H9 (cell line): ENCODE measurements around the gene WT1. TPM values are rescaled to one million over a fixed set of nuclear protein-coding genes. Genes with fewer than 3 reads are reported as not detected.

Experiments
- DNase-seq: peaks from one replicate; pipeline ENCODE4 v3.0.0-alpha.2; 2017
- H2AFZ ChIP-seq: one replicate; pipeline ENCODE4 v1.6.1; 2013; ENCODE audit warnings: mild to moderate bottlenecking, low read length, control low read depth, moderate library complexity
- H2AK5ac ChIP-seq: 2 replicates; pipeline ENCODE4 v1.6.1; 2013; ENCODE audit warnings: low read length, control low read depth, mixed read lengths; ENCODE audit not compliant: insufficient read length
- H2BK120ac ChIP-seq: one replicate; pipeline ENCODE4 v1.6.1; 2013; ENCODE audit warnings: low read depth, mild to moderate bottlenecking, low read length, control low read depth, inconsistent platforms; ENCODE audit not compliant: poor library complexity, severe bottlenecking
- H2BK12ac ChIP-seq: 2 replicates; pipeline ENCODE4 v1.6.1; 2013; ENCODE audit warnings: low read length, control low read depth, mixed read lengths, low read depth; ENCODE audit not compliant: insufficient read length
- H2BK15ac ChIP-seq: 2 replicates; pipeline ENCODE4 v1.6.1; 2013; ENCODE audit warnings: low read depth, low read length, control low read depth
- H2BK20ac ChIP-seq: one replicate; pipeline ENCODE4 v1.6.1; 2013; ENCODE audit warnings: low read depth, mild to moderate bottlenecking, low read length, control low read depth, inconsistent platforms; ENCODE audit not compliant: poor library complexity, severe bottlenecking
- H2BK5ac ChIP-seq: 2 replicates; pipeline ENCODE4 v1.6.1; 2013; ENCODE audit warnings: low read length, control low read depth, mixed read lengths; ENCODE audit not compliant: insufficient read length
- H3K14ac ChIP-seq: 2 replicates; pipeline ENCODE4 v1.6.1; 2013; ENCODE audit warnings: low read length, control low read depth; ENCODE audit not compliant: insufficient read depth
- H3K18ac ChIP-seq: 2 replicates; pipeline ENCODE4 v1.6.1; 2013; ENCODE audit warnings: low read depth, mild to moderate bottlenecking, mixed read lengths, low read length, control low read depth; ENCODE audit not compliant: insufficient read length
- H3K23ac ChIP-seq: 2 replicates; pipeline ENCODE4 v1.6.1; 2013; ENCODE audit warnings: low read length, control low read depth, mixed read lengths, low read depth; ENCODE audit not compliant: insufficient read length
- H3K23me2 ChIP-seq: 2 replicates; pipeline ENCODE4 v1.6.1; 2013; ENCODE audit warnings: low read depth, mild to moderate bottlenecking, mixed read lengths, low read length, control low read depth; ENCODE audit not compliant: insufficient read length, poor library complexity, severe bottlenecking
- H3K27ac ChIP-seq: 2 replicates; pipeline ENCODE4 v1.5.1; 2013; ENCODE audit warnings: low read length, control low read depth, mixed read lengths, low read depth; ENCODE audit not compliant: insufficient read length
- H3K27me3 ChIP-seq: 2 replicates; pipeline ENCODE4 v1.6.1; 2013; ENCODE audit warnings: low read length, control low read depth, inconsistent platforms; ENCODE audit not compliant: insufficient read depth
- H3K4ac ChIP-seq: 2 replicates; pipeline ENCODE4 v1.6.1; 2013; ENCODE audit warnings: low read depth, mild to moderate bottlenecking, control low read depth, inconsistent platforms, low read length, moderate library complexity
- H3K4me1 ChIP-seq: 2 replicates; pipeline ENCODE4 v1.6.1; 2013; ENCODE audit warnings: low read length, control low read depth, inconsistent platforms; ENCODE audit not compliant: insufficient read depth
- H3K4me2 ChIP-seq: 2 replicates; pipeline ENCODE4 v1.6.1; 2013; ENCODE audit warnings: low read length, control low read depth, mixed read lengths; ENCODE audit not compliant: insufficient read length, insufficient read depth
- H3K56ac ChIP-seq: 2 replicates; pipeline ENCODE4 v1.6.1; 2013; ENCODE audit warnings: low read depth, mild to moderate bottlenecking, mixed read lengths, low read length, control low read depth; ENCODE audit not compliant: insufficient read length
- H3K79me1 ChIP-seq: 2 replicates; pipeline ENCODE4 v1.6.1; 2013; ENCODE audit warnings: low read depth, mild to moderate bottlenecking, moderate library complexity, low read length, control low read depth, inconsistent platforms; ENCODE audit not compliant: insufficient read depth, poor library complexity, severe bottlenecking
- H3K79me2 ChIP-seq: 2 replicates; pipeline ENCODE4 v1.6.1; 2013; ENCODE audit warnings: low read length, control low read depth, inconsistent platforms; ENCODE audit not compliant: insufficient read depth
- H3K9ac ChIP-seq: 2 replicates; pipeline ENCODE4 v1.6.1; 2013; ENCODE audit warnings: low read length, control low read depth, mixed read lengths; ENCODE audit not compliant: insufficient read length; ENCODE audit errors: extremely low read depth
- H3K9me3 ChIP-seq: one replicate; pipeline ENCODE4 v1.6.1; 2013; ENCODE audit warnings: low read depth, low read length, inconsistent platforms; ENCODE audit not compliant: control insufficient read depth
- H3T11ph ChIP-seq: one replicate; pipeline ENCODE4 v1.6.1; 2013; ENCODE audit warnings: mild to moderate bottlenecking, low read length, control low read depth, inconsistent platforms
- H4K20me1 ChIP-seq: one replicate; pipeline ENCODE4 v1.6.1; 2013; ENCODE audit not compliant: control insufficient read depth, insufficient read length, insufficient read depth
- H4K5ac ChIP-seq: 2 replicates; pipeline ENCODE4 v1.6.1; 2013; ENCODE audit warnings: low read depth, mild to moderate bottlenecking, mixed read lengths, low read length, control low read depth; ENCODE audit not compliant: insufficient read length
- H4K8ac ChIP-seq: replicated peaks from 2 replicates; pipeline ENCODE4 v1.6.1; 2013; ENCODE audit warnings: low read length, control low read depth, mixed read lengths, low read depth; ENCODE audit not compliant: insufficient read length
- H4K91ac ChIP-seq: 2 replicates; pipeline ENCODE4 v1.6.1; 2013; ENCODE audit warnings: low read depth, mild to moderate bottlenecking, moderate library complexity, mixed read lengths, low read length, control low read depth; ENCODE audit not compliant: insufficient read length
- H3K27ac Mint-ChIP-seq, 3 experiments: 2 replicates in 2 of 3; 3 replicates in 1 of 3; pipeline ENCODE4 v1.8.0; 2020 to 2021; ENCODE audit warnings: mixed read lengths in 3 of 3, mild to moderate bottlenecking in 1 of 3, moderate library complexity in 1 of 3
- H3K27me3 Mint-ChIP-seq: 2 replicates; pipeline ENCODE4 v1.8.0; 2021; ENCODE audit warnings: low read depth, mild to moderate bottlenecking, moderate library complexity, mixed read lengths
- H3K36me3 Mint-ChIP-seq, 3 experiments: 2 replicates in 2 of 3; 3 replicates in 1 of 3; pipeline ENCODE4 v1.8.0; 2020 to 2021; ENCODE audit warnings: low read depth in 3 of 3, mixed read lengths in 3 of 3; ENCODE audit not compliant: insufficient read depth in 1 of 3
- H3K4me1 Mint-ChIP-seq, 2 experiments: 2 replicates each; pipeline ENCODE4 v1.8.0; 2020; ENCODE audit warnings: mixed read lengths in 2 of 2
- H3K4me3 Mint-ChIP-seq, 2 experiments: 2 replicates in 1 of 2; 3 replicates in 1 of 2; pipeline ENCODE4 v1.8.0; 2020 to 2021; ENCODE audit warnings: mild to moderate bottlenecking in 2 of 2, mixed read lengths in 2 of 2, moderate library complexity in 1 of 2
- H3K9me3 Mint-ChIP-seq, 2 experiments: 2 replicates in 1 of 2; 3 replicates in 1 of 2; pipeline ENCODE4 v1.8.0; 2020; ENCODE audit warnings: mild to moderate bottlenecking in 2 of 2, mixed read lengths in 2 of 2, moderate library complexity in 1 of 2
- WGBS: extraction: QIAGEN DNeasy Blood & Tissue Kit; methylation state at CpG from one replicate; pipeline ENCODE4 v1.1.7; 2013; ENCODE audit warnings: missing lambda C conversion rate, low lambda C conversion rate, mixed read lengths; ENCODE audit not compliant: insufficient read length; ENCODE audit errors: extremely low coverage; 5-methylcytosine and 5-hydroxymethylcytosine counted together
- total RNA-seq: library from RNA; stranded (reverse); gene quantifications from 2 replicates; pipeline ENCODE4 v1.2.1, GENCODE V29; 2021
- TF ChIP-seq, protein P1 (sequence below): fragments of 200-600 bp; sonication (generic); conservative IDR thresholded peaks from 3 replicates; pipeline ENCODE4 v1.8.0; 2021; ENCODE audit warnings: antibody characterized with exemption, mild to moderate bottlenecking

The WT1 gene
- total RNA-seq, 1 experiment from 2014 or later = 0.20 TPM

- Histone ChIP-seq H2BK12ac (no peak overlapping the region), H3K9ac (no peak overlapping the region), H3K4me1 (no peaks in the 10 kb centered on the region), H2AK5ac (no peak overlapping the region), H3T11ph (no peak overlapping the region), H3K79me2 (no peaks in the 10 kb centered on the region), H3K4me2 (no peak overlapping the region), H2BK120ac (no peak overlapping the region), H4K5ac (no peak overlapping the region), H2BK5ac (no peak overlapping the region), H3K56ac (no peak overlapping the region), H4K91ac (no peak overlapping the region), H4K8ac (no peak overlapping the region), H2AFZ (no peak overlapping the region), H3K79me1 (no peaks in the 10 kb centered on the region), H3K9me3 (no peaks in the 10 kb centered on the region), H4K20me1 (no peaks in the 10 kb centered on the region), H2BK20ac (no peak overlapping the region), H2BK15ac (no peak overlapping the region), H3K14ac (no peak overlapping the region), H3K23ac (no peak overlapping the region), H3K18ac (no peak overlapping the region), H3K27me3 (no peaks in the 10 kb centered on the region), H3K23me2 (no peaks in the 10 kb centered on the region), H3K27ac (no peak overlapping the region), H3K4ac (no peak overlapping the region)
- no peaks in the 10 kb centered on the region for H3K9me3 Mint-ChIP-seq
- TF ChIP-seq, protein P1, sequence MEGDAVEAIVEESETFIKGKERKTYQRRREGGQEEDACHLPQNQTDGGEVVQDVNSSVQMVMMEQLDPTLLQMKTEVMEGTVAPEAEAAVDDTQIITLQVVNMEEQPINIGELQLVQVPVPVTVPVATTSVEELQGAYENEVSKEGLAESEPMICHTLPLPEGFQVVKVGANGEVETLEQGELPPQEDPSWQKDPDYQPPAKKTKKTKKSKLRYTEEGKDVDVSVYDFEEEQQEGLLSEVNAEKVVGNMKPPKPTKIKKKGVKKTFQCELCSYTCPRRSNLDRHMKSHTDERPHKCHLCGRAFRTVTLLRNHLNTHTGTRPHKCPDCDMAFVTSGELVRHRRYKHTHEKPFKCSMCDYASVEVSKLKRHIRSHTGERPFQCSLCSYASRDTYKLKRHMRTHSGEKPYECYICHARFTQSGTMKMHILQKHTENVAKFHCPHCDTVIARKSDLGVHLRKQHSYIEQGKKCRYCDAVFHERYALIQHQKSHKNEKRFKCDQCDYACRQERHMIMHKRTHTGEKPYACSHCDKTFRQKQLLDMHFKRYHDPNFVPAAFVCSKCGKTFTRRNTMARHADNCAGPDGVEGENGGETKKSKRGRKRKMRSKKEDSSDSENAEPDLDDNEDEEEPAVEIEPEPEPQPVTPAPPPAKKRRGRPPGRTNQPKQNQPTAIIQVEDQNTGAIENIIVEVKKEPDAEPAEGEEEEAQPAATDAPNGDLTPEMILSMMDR = no peak
- no peaks in the 10 kb centered on the region; the same call in 1 of the 2 replicates for H3K27me3 Mint-ChIP-seq
- no peaks in the 10 kb centered on the region for H3K4me1 Mint-ChIP-seq
- no peak overlapping the region for H3K27ac Mint-ChIP-seq
- no peak overlapping the region for H3K4me3 Mint-ChIP-seq
- WGBS = no CpG with 5 or more reads among the region's 5 CpGs
- no peak for DNase-seq
- no peaks in the 10 kb centered on the region for H3K36me3 Mint-ChIP-seq
Observed at GRCh38 chr11:32466279-32466915, 31.1 kb upstream of the WT1 start.
